ENCODE results near the gene PDE4A. TPM values are rescaled to one million over a fixed set of nuclear protein-coding genes. Genes with fewer than 3 reads are reported as not detected.

Gene PDE4A
- total and polyA plus RNA-seq, 9 donors = 0.71 to 4.8 (median 2.6) TPM

- WGBS, 3 donors = 1 to 3% (median 2%) methylated on average over 25 to 64 of the region's 64 CpGs
- no peak for TF ChIP-seq POLR2A (IDR thresholded peaks at IDR 0.05)
- no peak for TF ChIP-seq CTCF (IDR thresholded peaks at IDR 0.05)
- TF ChIP-seq EP300 (IDR thresholded peaks at IDR 0.05) = no peak
- Histone ChIP-seq H3K27me3 (peaks cover 9% of the 10 kb centered on the region), H3K4me3 (peak overlapping the region; percentile 50), H3K36me3 (no peaks in the 10 kb centered on the region), H3K9me3 (no peaks in the 10 kb centered on the region), H3K4me1 (ENCODE audit: insufficient read depth) (peaks cover 3% of the 10 kb centered on the region), H3K27ac (no peak overlapping the region)
- intact Hi-C loops (cut with DNase I) = no loop called here
- no peak for DNase-seq
These were observed 11.8 kb downstream of the PDE4A start for GRCh38 chr19:10431943-10432735.

GRCh38 chr19:10432736-10433130, 12.4 kb downstream of the PDE4A start:
- H3K36me3 ChIP-seq = no peaks in the 10 kb centered on the region
- DNase-seq = no peak
- peaks cover 3% of the 10 kb centered on the region for H3K4me1 ChIP-seq (ENCODE audit: insufficient read depth)
- H3K4me3 ChIP-seq = no peak overlapping the region
- H3K27me3 ChIP-seq = peaks cover 9% of the 10 kb centered on the region
- intact Hi-C loops (cut with DNase I) = no loop called here
- no peak overlapping the region for H3K27ac ChIP-seq
- 79 to 92% (median 85%) methylated on average over 2 of the region's 2 CpGs for WGBS, 3 donors
- no peaks in the 10 kb centered on the region for H3K9me3 ChIP-seq
- no peak for TF ChIP-seq EP300 (IDR thresholded peaks at IDR 0.05)
- no peak for TF ChIP-seq POLR2A (IDR thresholded peaks at IDR 0.05)
- TF ChIP-seq CTCF (IDR thresholded peaks at IDR 0.05) = no peak

GRCh38 chr19:10433131-10433536, 12.8 kb downstream of the PDE4A start:
- no peak overlapping the region for H3K4me3 ChIP-seq
- H3K36me3 ChIP-seq = no peaks in the 10 kb centered on the region
- no peak overlapping the region for H3K27ac ChIP-seq

GRCh38 chr19:10439588-10439987, 19.2 kb downstream of the PDE4A start:
- 83 to 87% (median 85%) methylated on average over 5 of the region's 5 CpGs for WGBS, 3 donors

More at GRCh38 chr19:10433131-10433536, 12.8 kb downstream of the PDE4A start:
- DNase-seq = no peak
- WGBS, 3 donors = 82 to 85% (median 84%) methylated on average over 10 of the region's 10 CpGs
- Histone ChIP-seq H3K27me3 (peaks cover 9% of the 10 kb centered on the region), H3K4me1 (ENCODE audit: insufficient read depth) (peaks cover 3% of the 10 kb centered on the region), H3K9me3 (no peaks in the 10 kb centered on the region)
- intact Hi-C loops (cut with DNase I) = no loop called here
- TF ChIP-seq CTCF (IDR thresholded peaks at IDR 0.05) (no peak), POLR2A (IDR thresholded peaks at IDR 0.05) (no peak), EP300 (IDR thresholded peaks at IDR 0.05) (no peak)

More at GRCh38 chr19:10439588-10439987, 19.2 kb downstream of the PDE4A start:
- no peak overlapping the region for H3K4me3 ChIP-seq
- H3K27ac ChIP-seq = no peak overlapping the region
- H3K4me1 ChIP-seq (ENCODE audit: insufficient read depth) = no peaks in the 10 kb centered on the region
- no peaks in the 10 kb centered on the region for H3K9me3 ChIP-seq
- H3K27me3 ChIP-seq = no peaks in the 10 kb centered on the region
- no peak for DNase-seq
- no peaks in the 10 kb centered on the region for H3K36me3 ChIP-seq
- intact Hi-C loops (cut with DNase I) = no loop called here
- TF ChIP-seq POLR2A (IDR thresholded peaks at IDR 0.05) (no peak), CTCF (IDR thresholded peaks at IDR 0.05) (no peak), EP300 (IDR thresholded peaks at IDR 0.05) (no peak)

All from ovary (tissue), 9 donors.